Posterior vena cava (tissue), 2 donors: ENCODE measurements around the gene MEIS1. TPM values are rescaled to one million over a fixed set of nuclear protein-coding genes. Genes with fewer than 3 reads are reported as not detected.
A peak's percentile ranks its signal among the peaks of the same experiment; 100 is the strongest.

ENCODE experiments used
- DNase-seq: peaks from one replicate; pipeline ENCODE4 v3.0.0-alpha.2; 2020; ENCODE audit warnings: low spot score
- intact Hi-C, 2 donors: fragments of 100-400 bp; cut with DNase I; formaldehyde crosslinking; loops; one replicate each; pipeline versions ENCODE4 v1.14.1 to v1.14.2; 2022 to 2023
- total RNA-seq, 2 donors: library from RNA; stranded (reverse); fragmentation: NEBNext Ultra II Directional; extraction: Animal tissue kit (Norgen Biotek cat#: 25700); gene quantifications; one replicate each; pipeline ENCODE4 v1.2.1, GENCODE V29; 2021
- donor health status: DM: yes; HTN: yes; CAD: no.
- donor health status: DM: yes; HTN: yes; CAD: no.

MEIS1 gene
- total RNA-seq, 2 donors from 2014 or later = 63.4 to 96.9 TPM

- intact Hi-C loops = no loop called here
- DNase-seq = no peak
These were observed 106.7 kb downstream of the MEIS1 start for GRCh38 chr2:66541646-66542045.

- DNase-seq = no peak
These were observed 108.4 kb downstream of the MEIS1 start for GRCh38 chr2:66543257-66543767.

GRCh38 chr2:66544258-66544657 lies 109.3 kb downstream of the MEIS1 start:
- intact Hi-C loops = no loop called here
- no peak for DNase-seq

More at GRCh38 chr2:66543257-66543767, 108.4 kb downstream of the MEIS1 start:
- intact Hi-C loops = no loop called here

GRCh38 chr2:66545258-66545657 lies 110.3 kb downstream of the MEIS1 start:
- intact Hi-C loops = no loop called here

GRCh38 chr2:66547118-66547517 lies 112.2 kb downstream of the MEIS1 start:
- no peak for DNase-seq
- intact Hi-C loops = no loop called here

More at GRCh38 chr2:66545258-66545657, 110.3 kb downstream of the MEIS1 start:
- no peak for DNase-seq

- DNase-seq = no peak
- intact Hi-C loops = no loop called here
These were observed 113.0 kb downstream of the MEIS1 start for GRCh38 chr2:66547887-66548286.

- intact Hi-C loops = no loop called here
- DNase-seq = no peak
These were observed 113.5 kb downstream of the MEIS1 start for GRCh38 chr2:66548422-66548821.

GRCh38 chr2:66550826-66551225 lies 115.9 kb downstream of the MEIS1 start:
- DNase-seq = no peak
- intact Hi-C loops = no loop called here

GRCh38 chr2:66553370-66553769 lies 118.4 kb downstream of the MEIS1 start:
- intact Hi-C loops = no loop called here
- no peak for DNase-seq

- intact Hi-C loops = no loop called here
These were observed 120.2 kb downstream of the MEIS1 start for GRCh38 chr2:66555091-66555490.

GRCh38 chr2:66555501-66556324 lies 120.8 kb downstream of the MEIS1 start:
- intact Hi-C loops = no loop called here
- DNase-seq = peak; percentile 50

More at GRCh38 chr2:66555091-66555490, 120.2 kb downstream of the MEIS1 start:
- no peak for DNase-seq

- intact Hi-C loops = no loop called here
- no peak for DNase-seq
These were observed 124.7 kb downstream of the MEIS1 start for GRCh38 chr2:66559672-66560071.

- DNase-seq = no peak
These were observed 125.8 kb downstream of the MEIS1 start for GRCh38 chr2:66560683-66561082.

GRCh38 chr2:66561645-66562303 lies 126.8 kb downstream of the MEIS1 start:
- intact Hi-C loops = no loop called here

More at GRCh38 chr2:66560683-66561082, 125.8 kb downstream of the MEIS1 start:
- intact Hi-C loops = no loop called here

GRCh38 chr2:66562304-66562685 lies 127.4 kb downstream of the MEIS1 start:
- DNase-seq = no peak
- intact Hi-C loops = no loop called here

More at GRCh38 chr2:66561645-66562303, 126.8 kb downstream of the MEIS1 start:
- DNase-seq = no peak

GRCh38 chr2:66563473-66563872 lies 128.5 kb downstream of the MEIS1 start:
- intact Hi-C loops = no loop called here
- DNase-seq = no peak

- intact Hi-C loops = no loop called here
These were observed 130.4 kb downstream of the MEIS1 start for GRCh38 chr2:66565291-66565690.

GRCh38 chr2:66566726-66567399 lies 131.9 kb downstream of the MEIS1 start:
- DNase-seq = no peak
- intact Hi-C loops = no loop called here

More at GRCh38 chr2:66565291-66565690, 130.4 kb downstream of the MEIS1 start:
- DNase-seq = no peak

GRCh38 chr2:66567729-66568128 lies 132.8 kb downstream of the MEIS1 start:
- no peak for DNase-seq
- intact Hi-C loops = no loop called here
